ENCODE data around the gene CDK6.

Gene CDK6

GRCh38 chr7:92623544-92623943, 212.8 kb downstream of the CDK6 start:
- DNase-seq (ENCODE audit: low read depth) = no peak
- no peak overlapping the region for H3K4me3 ChIP-seq (ENCODE audit: low read depth, low read length)
- TF ChIP-seq CTCF (IDR thresholded peaks at IDR 0.05; ENCODE audit: insufficient read depth, low read depth, low read length, missing control alignments) = no peak

DNA sequence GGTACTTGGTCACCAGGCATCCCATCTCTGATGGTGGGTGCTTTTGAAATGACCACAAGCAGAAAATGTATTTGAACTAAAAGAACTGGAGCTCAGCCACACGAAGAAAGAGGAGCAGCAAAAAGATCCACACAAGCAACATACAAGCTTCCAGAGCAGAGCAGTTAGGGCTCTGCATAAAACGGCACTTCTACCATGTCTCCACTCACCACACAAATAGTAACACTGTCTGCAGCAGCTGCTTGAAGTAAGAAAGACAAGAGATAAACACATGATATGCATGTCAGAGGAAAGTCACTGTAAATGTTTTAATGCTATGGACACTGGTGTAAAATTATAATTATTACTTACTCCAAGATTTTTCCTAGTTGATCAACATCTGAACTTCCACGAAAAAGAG, 213.7 kb downstream of the CDK6 start:
- DNase-seq (ENCODE audit: low read depth) = no peak
- no peak for TF ChIP-seq CTCF (IDR thresholded peaks at IDR 0.05; ENCODE audit: insufficient read depth, low read depth, low read length, missing control alignments)
- no peak overlapping the region for H3K4me3 ChIP-seq (ENCODE audit: low read depth, low read length)

- peak; percentile 75 for DNase-seq (ENCODE audit: low read depth)
- TF ChIP-seq CTCF (IDR thresholded peaks at IDR 0.05; ENCODE audit: insufficient read depth, low read depth, low read length, missing control alignments) = no peak
- H3K4me3 ChIP-seq (ENCODE audit: low read depth, low read length) = no peak overlapping the region
Observed at GRCh38 chr7:92622030-92622429, 214.3 kb downstream of the CDK6 start.

DNA sequence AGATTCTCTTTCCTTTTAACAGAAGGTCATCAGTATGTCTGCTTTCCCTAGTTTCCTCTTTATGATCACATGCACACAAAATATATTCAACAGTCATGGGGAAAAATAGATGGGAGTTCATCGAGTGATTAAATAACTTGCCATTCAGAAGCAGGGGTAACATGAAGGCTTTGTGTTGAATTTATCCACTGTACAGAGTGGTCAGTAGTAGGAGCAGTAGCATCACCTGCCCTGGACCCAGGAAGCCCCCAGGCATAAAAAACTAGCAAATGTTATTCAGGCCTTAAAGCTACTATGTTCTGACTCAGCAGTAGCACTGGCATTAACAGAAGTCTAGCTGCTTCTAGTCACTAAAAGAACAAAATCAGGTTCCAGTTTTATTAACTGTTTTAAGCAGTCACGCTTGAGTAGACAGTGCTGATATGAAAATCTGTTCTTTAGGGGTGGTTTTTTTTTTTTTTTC, 214.8 kb downstream of the CDK6 start:
- TF ChIP-seq CTCF (IDR thresholded peaks at IDR 0.05; ENCODE audit: insufficient read depth, low read depth, low read length, missing control alignments) = no peak
- DNase-seq (ENCODE audit: low read depth) = peak; percentile 64
- no peak overlapping the region for H3K4me3 ChIP-seq (ENCODE audit: low read depth, low read length)

GRCh38 chr7:92621026-92621540, 215.3 kb downstream of the CDK6 start:
- peak; percentile 69 for TF ChIP-seq CTCF (IDR thresholded peaks at IDR 0.05; ENCODE audit: insufficient read depth, low read depth, low read length, missing control alignments)
- peak; percentile 94 for DNase-seq (ENCODE audit: low read depth)
- H3K4me3 ChIP-seq (ENCODE audit: low read depth, low read length) = no peak overlapping the region

DNA sequence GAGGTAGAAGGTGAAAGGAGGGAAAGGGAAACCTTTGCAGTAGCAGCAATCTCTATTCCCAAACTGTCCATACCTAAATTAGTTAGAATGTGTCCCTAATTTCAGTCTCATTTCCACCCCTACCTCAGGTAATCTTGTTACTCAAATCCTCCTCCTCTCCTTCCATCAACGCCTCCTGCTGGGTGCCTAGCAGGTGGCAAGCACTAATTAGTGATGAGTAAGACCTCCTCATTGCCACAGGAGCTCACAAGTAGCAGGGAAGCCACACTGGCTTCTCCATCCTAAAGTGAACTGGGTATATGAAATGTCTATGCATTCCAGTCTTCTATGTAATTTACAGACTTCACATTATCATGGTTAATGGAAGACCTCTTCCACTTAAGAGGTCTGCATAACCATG, 220.5 kb downstream of the CDK6 start:
- no peak for DNase-seq (ENCODE audit: low read depth)
- no peak for TF ChIP-seq CTCF (IDR thresholded peaks at IDR 0.05; ENCODE audit: insufficient read depth, low read depth, low read length, missing control alignments)
- H3K4me3 ChIP-seq (ENCODE audit: low read depth, low read length) = no peak overlapping the region

- TF ChIP-seq CTCF (IDR thresholded peaks at IDR 0.05; ENCODE audit: insufficient read depth, low read depth, low read length, missing control alignments) = no peak
- no peak for DNase-seq (ENCODE audit: low read depth)
- no peak overlapping the region for H3K4me3 ChIP-seq (ENCODE audit: low read depth, low read length)
Observed at GRCh38 chr7:92614660-92615174, 221.7 kb downstream of the CDK6 start.

All from GM12865 (cell line).